HG02840 (cell line): ENCODE results near the gene PAXIP1.

Source experiments
- ATAC-seq: cut with Tn5 transposase; IDR thresholded peaks from one replicate; pipeline ENCODE4 v1.9.1; 2021; ENCODE audit warnings: mild to moderate bottlenecking, moderate library complexity, moderate number of reproducible peaks; ENCODE audit not compliant: unreplicated experiment, low FRiP score

Gene PAXIP1

DNA sequence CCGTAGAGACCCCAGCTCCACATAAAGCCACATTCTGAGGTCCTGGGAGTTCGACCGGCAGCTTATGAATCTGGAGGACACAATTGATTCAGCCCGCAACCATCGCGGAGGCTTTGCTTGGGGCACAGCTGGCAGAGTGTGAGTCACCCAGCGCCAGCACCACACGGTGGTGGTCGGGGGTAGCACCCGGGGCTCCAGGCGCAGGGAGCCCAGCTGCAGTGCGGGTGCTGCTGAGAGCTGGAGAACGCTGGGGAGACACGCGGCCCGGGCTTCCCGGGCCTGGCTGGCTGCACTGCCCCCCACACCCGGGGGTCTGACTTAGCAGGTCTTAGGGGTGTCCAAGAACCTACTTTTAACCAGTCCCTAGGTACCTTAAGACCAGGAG, 87.9 kb downstream of the PAXIP1 start:
- ATAC-seq: no peak

GRCh38 chr7:154914308-154914995, 88.5 kb downstream of the PAXIP1 start:
- no peak for ATAC-seq

DNA sequence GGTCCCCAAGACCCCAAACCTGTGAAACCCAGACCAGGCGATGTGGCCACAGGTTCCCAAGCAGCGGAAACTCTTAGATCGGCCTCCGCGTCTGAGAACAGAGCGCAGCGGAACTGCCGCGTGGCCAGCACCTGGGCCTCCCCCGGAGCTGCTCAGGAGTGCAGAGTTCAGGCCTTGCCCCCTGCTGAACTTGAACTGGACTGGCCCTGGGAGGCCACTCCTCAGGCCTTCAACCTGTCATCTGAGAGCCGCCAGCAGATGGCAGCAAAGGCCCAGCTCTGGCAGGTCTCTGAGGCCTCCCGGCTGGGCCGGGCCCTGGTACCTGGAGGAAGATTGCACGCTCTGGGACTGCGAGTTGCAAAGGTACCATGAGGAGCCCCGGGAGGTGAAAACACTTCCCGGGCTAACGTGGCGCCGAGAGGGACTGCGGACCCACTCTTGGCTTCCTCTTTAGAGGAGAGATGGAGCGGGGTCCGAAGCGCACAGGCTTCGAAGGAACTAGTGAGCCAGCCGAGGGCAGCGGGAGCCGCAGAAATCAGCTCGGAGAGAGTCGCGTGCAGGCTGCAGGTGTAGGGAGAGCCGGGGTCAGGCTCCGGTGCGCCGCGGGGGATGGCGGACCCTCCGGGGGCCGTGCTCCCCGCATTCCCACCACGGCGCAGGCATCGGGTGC, 89.2 kb downstream of the PAXIP1 start:
- ATAC-seq: peak; percentile 98

- no peak for ATAC-seq
Measured at GRCh38 chr7:154912871-154913637, 89.9 kb downstream of the PAXIP1 start.

- no peak for ATAC-seq
Measured at GRCh38 chr7:154911862-154912455, 91.0 kb downstream of the PAXIP1 start.

DNA sequence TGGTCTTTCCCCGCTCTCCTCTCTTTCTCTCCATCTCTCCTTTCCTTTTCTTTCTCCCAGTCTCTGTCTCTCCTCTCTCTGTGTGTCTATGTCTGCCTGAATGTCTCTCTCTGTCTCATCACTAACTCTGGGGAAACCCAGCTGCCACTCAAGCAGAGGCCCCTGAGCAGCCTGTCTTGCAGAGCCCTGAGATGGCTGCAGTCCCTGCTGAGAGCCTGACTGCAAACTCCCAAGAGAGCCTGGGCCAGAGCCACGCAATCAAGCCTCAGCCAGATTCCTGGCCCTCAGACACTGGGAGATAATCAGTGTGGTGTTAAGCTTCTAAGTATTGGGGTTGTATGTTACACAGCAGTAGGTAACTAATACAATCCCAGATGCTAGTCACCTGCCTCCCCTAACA, 91.5 kb downstream of the PAXIP1 start:
- no peak for ATAC-seq

DNA sequence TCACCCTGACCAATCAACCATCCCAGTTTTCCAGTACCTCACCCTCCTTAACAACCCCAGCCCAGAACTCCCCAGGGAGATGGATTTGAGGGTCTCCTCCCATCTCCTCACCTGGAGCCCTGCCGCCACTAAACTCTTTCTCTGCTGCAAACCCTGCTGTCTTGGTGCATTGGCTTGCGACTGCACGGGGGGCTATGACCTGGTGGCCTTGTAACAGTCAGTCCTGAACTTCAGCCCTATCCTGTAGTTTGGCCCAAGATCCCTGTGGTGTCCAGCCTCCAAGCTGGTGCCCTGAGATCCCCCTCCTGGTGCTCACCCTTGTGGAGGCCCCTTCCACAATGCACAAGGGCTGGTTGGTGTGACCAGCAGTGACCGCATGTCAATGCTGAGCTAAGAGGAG, 91.9 kb downstream of the PAXIP1 start:
- ATAC-seq: no peak

DNA sequence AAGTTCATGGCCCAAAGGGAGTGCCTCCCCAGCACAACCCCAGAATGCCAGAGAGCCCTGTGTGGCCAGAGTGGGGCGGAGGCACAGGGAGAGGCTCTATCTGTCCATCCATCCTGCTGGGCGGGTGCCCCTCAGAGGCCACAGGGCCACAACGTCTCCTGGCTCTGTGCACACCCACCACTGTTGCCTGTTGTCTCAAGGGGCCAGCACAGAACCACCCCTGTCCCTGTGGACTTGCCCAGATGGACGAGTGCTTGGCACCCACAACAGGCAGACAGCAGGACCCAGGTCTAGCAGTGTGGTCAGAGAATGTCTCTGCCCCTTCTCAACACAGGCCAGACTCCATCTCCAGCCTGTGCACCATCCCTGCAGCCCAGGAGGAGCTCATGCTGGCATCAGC, 92.8 kb downstream of the PAXIP1 start:
- ATAC-seq: no peak

- ATAC-seq: no peak
Measured at GRCh38 chr7:154909241-154910105, 93.5 kb downstream of the PAXIP1 start.

DNA sequence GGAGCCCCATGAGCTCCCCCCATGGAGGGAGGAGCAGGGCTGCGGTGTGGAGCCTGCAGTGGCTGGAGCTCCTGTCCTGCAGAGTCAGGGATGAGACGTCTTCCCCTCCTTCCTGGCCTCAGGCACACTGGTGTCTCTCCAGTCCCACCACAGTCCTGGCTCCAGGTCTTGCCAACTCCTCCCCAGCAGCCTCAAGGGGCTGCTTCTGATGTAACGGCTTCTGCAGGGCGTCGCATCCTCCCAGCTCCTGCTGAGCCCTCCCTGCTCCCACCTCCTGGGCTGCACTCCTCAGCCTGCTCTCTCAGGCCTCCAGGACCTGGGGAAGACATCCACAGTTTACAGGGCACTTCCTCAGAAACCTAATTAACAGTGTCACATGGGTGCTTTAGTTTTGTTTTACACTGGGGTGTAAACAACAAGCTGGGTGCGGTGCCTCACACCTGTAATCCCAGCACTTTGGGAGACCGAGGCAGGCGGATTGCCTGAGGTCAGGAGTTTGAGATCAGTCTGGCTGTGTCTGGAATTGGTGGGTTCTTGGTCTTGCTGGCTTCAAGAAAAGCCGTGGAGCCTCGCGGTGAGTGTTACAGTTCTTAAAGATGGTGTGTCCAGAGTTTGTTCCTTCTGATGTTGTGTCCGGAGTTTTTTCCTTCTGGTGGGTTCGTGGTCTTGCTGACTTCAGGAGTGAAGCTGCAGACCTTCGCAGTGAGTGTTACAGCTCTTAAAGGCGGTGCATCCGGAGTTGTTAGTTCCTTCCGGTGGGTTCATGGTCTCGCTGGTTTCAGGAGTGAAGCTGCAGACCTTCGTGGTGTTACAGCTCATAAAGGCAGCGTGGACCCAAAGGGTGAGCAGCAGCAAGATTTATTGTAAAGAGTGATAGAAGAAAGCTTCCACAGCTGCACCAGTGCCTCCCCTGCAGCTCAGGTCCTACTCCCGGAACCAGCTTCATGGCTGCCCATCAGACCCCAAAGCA, 95.0 kb downstream of the PAXIP1 start:
- ATAC-seq: no peak

- ATAC-seq: no peak
Measured at GRCh38 chr7:154906736-154907355, 96.1 kb downstream of the PAXIP1 start.

- no peak for ATAC-seq
Measured at GRCh38 chr7:154906201-154906600, 96.7 kb downstream of the PAXIP1 start.

GRCh38 chr7:154905615-154906014, 97.3 kb downstream of the PAXIP1 start:
- ATAC-seq: no peak

GRCh38 chr7:154905146-154905545, 97.8 kb downstream of the PAXIP1 start:
- ATAC-seq: no peak

- ATAC-seq: no peak
Measured at GRCh38 chr7:154903083-154903731, 99.7 kb downstream of the PAXIP1 start.

DNA sequence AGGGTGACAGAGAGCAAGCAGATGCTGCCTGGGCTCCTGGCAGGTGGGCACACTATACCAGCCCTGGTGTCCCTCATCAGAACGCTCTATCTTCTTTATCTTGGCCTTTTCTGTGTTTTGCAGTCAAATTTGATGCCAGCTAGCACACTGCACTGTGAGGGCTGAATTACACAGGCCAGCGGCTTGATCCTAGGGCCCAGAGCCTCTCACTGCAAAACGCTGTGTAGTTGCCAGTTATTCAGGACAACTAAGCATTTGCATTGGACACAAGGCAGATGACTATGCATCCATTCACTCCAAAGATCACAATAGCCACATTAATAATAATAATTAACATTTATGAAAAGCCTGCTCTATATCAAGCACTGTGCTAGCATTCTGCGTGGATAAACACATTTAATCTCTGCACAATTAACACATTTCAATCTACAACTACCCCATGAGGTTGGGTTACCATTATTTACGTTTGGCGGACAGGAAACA, 100.3 kb downstream of the PAXIP1 start:
- ATAC-seq: no peak

DNA sequence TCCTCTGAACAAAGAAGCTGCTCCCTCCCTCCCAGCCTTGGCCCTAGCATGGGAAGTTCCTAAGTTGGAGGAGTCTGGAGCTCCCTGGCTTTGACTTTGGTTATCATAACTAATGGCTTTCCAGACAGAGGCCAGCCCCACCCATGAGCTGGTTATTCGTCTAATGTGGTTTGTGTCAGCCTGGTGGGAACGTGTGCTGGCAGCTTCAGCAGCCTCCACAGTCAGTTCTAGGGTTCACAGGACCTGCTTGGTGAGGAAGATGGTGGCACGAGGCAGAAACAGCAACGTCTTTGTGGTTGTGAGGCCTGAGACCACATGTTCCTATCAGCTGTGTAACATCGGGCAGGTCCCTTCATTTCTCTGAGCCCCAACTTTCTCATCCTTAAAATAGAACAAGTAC, 103.1 kb downstream of the PAXIP1 start:
- no peak for ATAC-seq
